ENCODE results near the gene ATL1.
A peak's percentile ranks its signal among the peaks of the same experiment; 100 is the strongest.
"Not testable (repeated sequence)": the region's sequence is repeated elsewhere in the genome, so short reads cannot be mapped to it uniquely, and the experiment has no call there.

Gene ATL1

DNA sequence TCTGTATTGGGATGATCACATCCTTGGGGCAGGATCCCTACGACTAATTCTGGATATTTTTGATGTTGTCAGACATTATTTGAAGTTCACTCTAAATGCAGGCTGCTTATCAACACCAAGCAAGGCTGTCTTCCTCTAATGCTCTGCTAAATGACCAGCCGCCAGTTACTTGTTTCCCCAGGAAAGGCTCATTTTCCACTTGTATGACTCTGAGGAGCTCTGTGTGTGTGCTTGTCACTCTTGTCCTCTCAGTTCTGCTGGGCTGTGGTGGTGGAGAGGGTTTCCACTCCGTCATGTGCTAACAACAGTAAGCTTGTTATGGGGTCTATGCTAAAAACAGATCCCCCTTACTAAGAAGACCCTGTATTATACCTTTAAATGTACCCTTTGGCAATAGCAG, 42.1 kb downstream of the ATL1 start:
- DNase-seq (ENCODE audit: low spot score): no peak

- no peak for DNase-seq (ENCODE audit: low spot score)
Measured at GRCh38 chr14:50603565-50603964, 43.6 kb downstream of the ATL1 start.

DNA sequence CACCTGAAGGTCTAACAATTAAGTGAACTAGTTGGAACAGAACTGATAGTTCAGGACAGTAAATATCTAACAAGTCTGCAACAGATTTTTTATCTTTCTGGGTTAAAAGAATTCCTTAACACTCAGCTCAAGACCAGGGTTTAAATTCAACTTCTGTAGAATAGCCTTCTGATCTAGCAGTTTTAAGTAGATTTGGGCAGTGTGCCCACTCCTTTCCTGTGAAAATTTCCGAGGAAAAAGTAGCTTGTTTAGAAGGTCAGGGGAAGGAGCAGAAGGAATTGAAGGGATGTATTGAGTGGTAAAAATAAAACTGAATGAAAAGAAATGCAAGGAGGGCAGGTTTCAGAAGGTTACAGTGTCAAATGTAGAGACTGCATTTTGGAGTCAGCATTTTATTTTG, 45.8 kb downstream of the ATL1 start:
- DNase-seq (ENCODE audit: low spot score): no peak

- no peak for DNase-seq (ENCODE audit: low spot score)
Measured at GRCh38 chr14:50606468-50606867, 46.5 kb downstream of the ATL1 start.

DNA sequence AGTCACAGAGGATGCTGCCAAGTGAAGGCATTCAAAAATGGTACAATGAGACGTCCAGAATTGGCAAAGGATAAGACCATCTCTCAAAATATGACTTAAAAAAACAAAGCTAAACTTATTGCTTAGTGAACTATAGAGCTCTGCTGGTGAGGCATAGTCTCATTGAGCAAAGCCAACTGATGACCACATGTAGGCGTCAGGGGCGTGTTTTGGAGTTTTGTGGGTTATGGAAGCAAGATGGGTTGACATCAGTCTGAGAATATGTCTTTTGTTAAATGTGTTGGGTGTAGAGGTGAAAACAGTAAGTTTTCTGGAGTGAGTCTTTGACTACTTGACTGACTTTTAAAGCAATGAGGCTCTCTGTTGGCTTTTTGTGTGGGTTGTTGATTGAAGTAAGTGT, 47.2 kb downstream of the ATL1 start:
- DNase-seq (ENCODE audit: low spot score): no peak

DNA sequence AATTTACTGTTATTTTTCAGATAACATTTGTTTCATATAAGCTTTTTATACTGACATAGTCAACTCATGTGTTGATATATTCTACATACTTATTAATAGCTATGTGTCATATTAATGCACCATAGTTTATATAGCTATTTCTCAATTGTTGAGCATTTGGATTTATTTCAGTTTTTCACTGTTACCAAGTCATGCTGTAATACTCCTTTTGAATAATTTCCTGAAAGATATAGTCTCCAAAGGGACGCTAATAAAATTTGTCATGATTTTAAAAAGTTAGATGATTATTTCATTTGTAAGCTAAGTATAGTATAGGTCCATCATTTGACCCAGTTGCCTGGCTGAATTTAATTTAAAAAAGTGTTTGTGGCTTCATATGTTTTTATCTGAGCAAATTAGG, 47.8 kb downstream of the ATL1 start:
- no peak for DNase-seq (ENCODE audit: low spot score)

GRCh38 chr14:50608302-50608851, 48.4 kb downstream of the ATL1 start:
- no peak for DNase-seq (ENCODE audit: low spot score)

- no peak for DNase-seq (ENCODE audit: low spot score)
Measured at GRCh38 chr14:50610465-50610864, 50.5 kb downstream of the ATL1 start.

- DNase-seq (ENCODE audit: low spot score): no peak
Measured at GRCh38 chr14:50612806-50613205, 52.9 kb downstream of the ATL1 start.

GRCh38 chr14:50615056-50615455, 55.1 kb downstream of the ATL1 start:
- DNase-seq (ENCODE audit: low spot score): no peak

- no peak for DNase-seq (ENCODE audit: low spot score)
Measured at GRCh38 chr14:50615552-50615951, 55.6 kb downstream of the ATL1 start.

- DNase-seq (ENCODE audit: low spot score): no peak
Measured at GRCh38 chr14:50616275-50616674, 56.3 kb downstream of the ATL1 start.

GRCh38 chr14:50619569-50620141, 59.7 kb downstream of the ATL1 start:
- DNase-seq (ENCODE audit: low spot score): peak; percentile 49

DNA sequence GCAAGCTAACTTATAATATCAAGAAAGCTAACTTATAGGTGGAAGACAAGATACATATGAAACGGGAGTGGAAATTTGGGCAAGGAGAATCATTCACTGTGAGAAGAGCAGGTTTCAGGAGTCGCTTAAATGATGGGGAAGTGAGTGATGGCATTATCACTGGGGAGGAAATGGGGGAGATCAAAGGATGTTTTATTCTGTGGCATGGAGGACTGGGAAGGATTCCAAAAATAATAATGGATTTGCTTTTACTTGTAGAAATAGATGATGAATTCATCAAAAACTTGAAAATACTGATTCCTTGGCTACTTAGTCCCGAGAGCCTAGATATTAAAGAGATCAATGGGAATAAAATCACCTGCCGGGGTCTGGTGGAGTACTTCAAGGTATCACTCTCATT, 60.4 kb downstream of the ATL1 start:
- DNase-seq (ENCODE audit: low spot score): no peak

- no peak for DNase-seq (ENCODE audit: low spot score)
Measured at GRCh38 chr14:50622978-50623377, 63.0 kb downstream of the ATL1 start.

DNA sequence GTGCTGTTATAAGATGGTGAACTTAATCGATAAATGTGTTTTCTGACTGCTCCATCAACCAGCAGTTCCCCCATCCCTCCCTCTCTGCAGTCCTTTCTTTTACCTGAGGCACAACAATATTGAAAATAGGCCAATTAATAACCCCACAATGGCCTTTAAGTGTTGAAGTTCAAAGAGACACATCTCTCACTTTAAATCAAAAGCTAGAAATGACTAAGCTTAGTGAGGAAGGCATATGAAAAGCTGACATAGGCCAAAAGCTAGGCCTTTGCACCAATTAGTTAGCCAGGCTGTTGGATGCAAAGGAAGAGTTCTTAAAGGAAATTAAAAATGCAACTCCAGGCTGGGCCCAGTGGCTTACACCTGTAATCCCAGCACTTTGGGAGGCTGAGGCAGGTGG, 64.5 kb downstream of the ATL1 start:
- DNase-seq (ENCODE audit: low spot score): no peak

DNA sequence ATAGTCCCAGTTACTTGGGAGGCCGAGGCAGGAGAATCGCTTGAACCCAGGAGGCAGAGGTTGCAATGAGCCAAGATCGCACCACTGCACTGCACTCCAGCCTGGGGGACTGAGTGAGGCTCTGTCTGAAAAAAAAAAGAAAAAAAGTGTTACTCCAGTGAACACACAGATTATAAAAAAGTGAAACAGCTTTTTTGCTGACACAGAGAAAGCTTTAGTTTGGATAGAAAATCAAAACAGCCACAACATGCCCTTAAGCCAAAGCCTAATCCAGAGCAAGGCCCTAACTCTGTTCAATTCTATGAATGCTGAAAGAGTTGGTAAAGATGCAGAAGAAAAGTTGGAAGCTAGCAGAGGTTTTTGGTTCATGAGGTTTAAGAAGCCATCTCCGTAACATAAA, 65.0 kb downstream of the ATL1 start:
- not testable (repeated sequence) for DNase-seq (ENCODE audit: low spot score)

- DNase-seq (ENCODE audit: low spot score): no peak
Measured at GRCh38 chr14:50631408-50631821, 71.5 kb downstream of the ATL1 start.

GRCh38 chr14:50633954-50634353, 74.0 kb downstream of the ATL1 start:
- no peak for DNase-seq (ENCODE audit: low spot score)

DNA sequence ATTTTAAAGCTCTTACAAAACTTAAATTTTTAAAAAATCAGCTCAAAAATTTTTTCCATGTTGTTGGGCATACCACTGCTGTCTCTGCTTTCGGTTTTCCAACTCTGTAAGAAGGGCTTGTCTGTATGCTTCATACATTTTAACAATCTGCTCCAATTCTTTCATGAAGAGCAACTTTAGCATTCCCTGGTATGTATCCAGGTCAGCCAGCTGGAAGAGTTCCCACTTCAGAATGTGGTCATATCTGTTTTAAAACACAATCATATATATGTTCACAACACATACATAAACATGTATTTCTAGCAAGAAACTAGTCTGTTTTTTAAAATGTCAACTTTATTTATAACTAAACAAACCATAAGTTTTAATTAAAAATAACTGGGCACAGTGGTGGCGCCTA, 75.2 kb downstream of the ATL1 start:
- no peak for DNase-seq (ENCODE audit: low spot score)

DNA sequence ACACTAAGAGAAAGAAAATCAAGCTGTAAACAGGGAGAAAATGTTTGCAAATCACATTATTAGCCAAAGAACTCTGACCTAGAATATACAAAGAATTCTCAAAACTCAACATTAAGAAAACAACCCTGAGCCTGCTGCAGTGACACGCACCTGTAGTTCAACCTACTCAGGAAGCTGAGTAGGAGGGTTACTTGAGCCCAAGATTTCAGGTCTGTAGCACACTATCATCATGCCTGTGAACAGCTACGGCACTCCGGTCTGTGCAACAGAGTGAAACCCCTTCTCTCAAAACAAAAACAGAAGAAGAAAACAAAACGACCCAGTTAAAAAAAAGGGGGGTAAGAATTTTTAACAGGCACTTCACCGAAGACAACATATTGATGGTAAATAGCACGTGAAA, 87.3 kb downstream of the ATL1 start:
- DNase-seq (ENCODE audit: low spot score): no peak

- no peak for DNase-seq (ENCODE audit: low spot score)
Measured at GRCh38 chr14:50647753-50648152, 87.8 kb downstream of the ATL1 start.

- no peak for DNase-seq (ENCODE audit: low spot score)
Measured at GRCh38 chr14:50649691-50650090, 89.7 kb downstream of the ATL1 start.

DNA sequence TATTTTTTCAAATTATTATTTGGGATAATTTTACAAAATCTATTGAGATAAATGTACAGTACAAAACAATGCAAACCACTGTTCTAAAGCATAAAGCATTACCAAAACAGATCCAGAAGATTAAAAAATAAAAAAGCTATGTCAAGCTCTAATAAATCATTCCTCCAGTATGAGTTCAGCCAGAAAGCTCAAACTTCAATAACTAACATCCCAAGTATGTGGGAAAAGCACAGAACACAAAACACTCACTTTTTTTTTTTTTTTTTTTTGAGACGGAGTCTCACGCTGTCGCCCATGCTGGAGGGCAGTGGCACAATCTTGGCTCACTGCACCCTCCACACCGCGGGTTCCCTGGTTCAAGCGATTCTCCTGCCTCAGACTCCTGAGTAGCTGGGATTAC, 96.8 kb downstream of the ATL1 start:
- no peak for DNase-seq (ENCODE audit: low spot score)

GRCh38 chr14:50657753-50658152, 97.8 kb downstream of the ATL1 start:
- no peak for DNase-seq (ENCODE audit: low spot score)
